ENCODE data around the gene C1RL. TPM values are rescaled to one million over a fixed set of nuclear protein-coding genes. Genes with fewer than 3 reads are reported as not detected.

The C1RL gene
- total RNA-seq, 2 experiments from 2014 or later = 12.2 to 14.1 TPM

GRCh38 chr12:7150841-7151240 is 41.8 kb upstream of the C1RL start:
- Mint-ChIP-seq H3K27ac (no peak overlapping the region), H3K27me3 (no peaks in the 10 kb centered on the region), H3K9me3 (no peaks in the 10 kb centered on the region), H3K4me3 (no peak overlapping the region), H3K4me1 (ENCODE audit: low read depth) (no peaks in the 10 kb centered on the region), H3K36me3 (ENCODE audit: low read depth) (peaks cover 69% of the 10 kb centered on the region)
- ChIA-PET CTCF (no interaction called here), POLR2A (no interaction called here)
- no peaks in the 10 kb centered on the region for H3K27me3 ChIP-seq (ENCODE audit: control insufficient read depth in 1 of 2, insufficient read depth in 2 of 2, low read length in 2 of 2)
- H3K27ac ChIP-seq (ENCODE audit: low read depth in 1 of 2, low read length in 2 of 2) = no peak overlapping the region
- ATAC-seq (ENCODE audit: poor library complexity) = no peak
- no peak for DNase-seq
- intact Hi-C loops (cut with DNase I, micrococcal nuclease) = no loop called here
- no peaks in the 10 kb centered on the region for H3K4me1 ChIP-seq (ENCODE audit: insufficient read depth, low read length)
- H3K4me3 ChIP-seq (ENCODE audit: low read length) = no peak overlapping the region
- no peak for TF ChIP-seq CTCF (IDR thresholded peaks at IDR 0.05)
- no peaks in the 10 kb centered on the region for H3K9me3 ChIP-seq (ENCODE audit: control insufficient read depth in 1 of 2, insufficient read depth in 1 of 2, low read length in 2 of 2)
- H3K36me3 ChIP-seq (ENCODE audit: insufficient read depth, low read length) = peaks cover 86% of the 10 kb centered on the region

GRCh38 chr12:7150356-7150755 is 41.3 kb upstream of the C1RL start:
- Mint-ChIP-seq H3K27me3 (no peaks in the 10 kb centered on the region), H3K4me3 (no peak overlapping the region), H3K4me1 (ENCODE audit: low read depth) (no peaks in the 10 kb centered on the region), H3K27ac (no peak overlapping the region), H3K36me3 (ENCODE audit: low read depth) (peaks cover 72% of the 10 kb centered on the region), H3K9me3 (no peaks in the 10 kb centered on the region)
- no peak for DNase-seq
- ChIA-PET CTCF (no interaction called here), POLR2A (no interaction called here)
- Histone ChIP-seq H3K4me3 (ENCODE audit: low read length) (no peak overlapping the region), H3K4me1 (ENCODE audit: insufficient read depth, low read length) (no peaks in the 10 kb centered on the region), H3K9me3 (ENCODE audit: control insufficient read depth in 1 of 2, insufficient read depth in 1 of 2, low read length in 2 of 2) (no peaks in the 10 kb centered on the region), H3K27ac (ENCODE audit: low read depth in 1 of 2, low read length in 2 of 2) (no peak overlapping the region), H3K36me3 (ENCODE audit: insufficient read depth, low read length) (peaks cover 86% of the 10 kb centered on the region), H3K27me3 (ENCODE audit: control insufficient read depth in 1 of 2, insufficient read depth in 2 of 2, low read length in 2 of 2) (no peaks in the 10 kb centered on the region)
- intact Hi-C loops (cut with DNase I, micrococcal nuclease) = no loop called here
- no peak for TF ChIP-seq CTCF (IDR thresholded peaks at IDR 0.05)
- no peak for ATAC-seq (ENCODE audit: poor library complexity)

GRCh38 chr12:7146906-7147305 is 37.9 kb upstream of the C1RL start:
- no peak overlapping the region for H3K4me3 ChIP-seq (ENCODE audit: low read length)
- no peaks in the 10 kb centered on the region for H3K27me3 Mint-ChIP-seq
- H3K36me3 ChIP-seq (ENCODE audit: insufficient read depth, low read length) = peaks cover 71% of the 10 kb centered on the region
- ChIA-PET CTCF (no interaction called here), POLR2A (no interaction called here)
- no peak overlapping the region for H3K4me3 Mint-ChIP-seq
- intact Hi-C loops (cut with DNase I, micrococcal nuclease) = no loop called here
- TF ChIP-seq CTCF (IDR thresholded peaks at IDR 0.05) = no peak
- H3K4me1 ChIP-seq (ENCODE audit: insufficient read depth, low read length) = no peaks in the 10 kb centered on the region
- H3K9me3 ChIP-seq (ENCODE audit: control insufficient read depth in 1 of 2, insufficient read depth in 1 of 2, low read length in 2 of 2) = no peaks in the 10 kb centered on the region
- no peak for ATAC-seq (ENCODE audit: poor library complexity)
- H3K9me3 Mint-ChIP-seq = no peaks in the 10 kb centered on the region
- H3K4me1 Mint-ChIP-seq (ENCODE audit: low read depth) = no peaks in the 10 kb centered on the region
- no peak for DNase-seq
- peaks cover 71% of the 10 kb centered on the region for H3K36me3 Mint-ChIP-seq (ENCODE audit: low read depth)
- no peak overlapping the region for H3K27ac ChIP-seq (ENCODE audit: low read depth in 1 of 2, low read length in 2 of 2)
- no peak overlapping the region for H3K27ac Mint-ChIP-seq
- H3K27me3 ChIP-seq (ENCODE audit: control insufficient read depth in 1 of 2, insufficient read depth in 2 of 2, low read length in 2 of 2) = no peaks in the 10 kb centered on the region
